Fibroblast of peridontal ligament (primary cell): ENCODE data around the gene CDH23.
A peak's percentile ranks its signal among the peaks of the same experiment; 100 is the strongest.

Experiments
- DNase-seq: peaks from one replicate; pipeline ENCODE4 v3.0.0-alpha.2; 2010; ENCODE audit errors: extremely low read depth

The CDH23 gene

GRCh38 chr10:71815515-71816130 is 418.9 kb downstream of the CDH23 start:
- DNase-seq: no peak

- no peak for DNase-seq
Measured at GRCh38 chr10:71816421-71816851, 419.7 kb downstream of the CDH23 start.

GRCh38 chr10:71816936-71817618 is 420.4 kb downstream of the CDH23 start:
- no peak for DNase-seq

GRCh38 chr10:71817831-71818655 is 421.3 kb downstream of the CDH23 start:
- no peak for DNase-seq

GRCh38 chr10:71818674-71819260 is 422.0 kb downstream of the CDH23 start:
- no peak for DNase-seq

GRCh38 chr10:71819441-71819861 is 422.7 kb downstream of the CDH23 start:
- no peak for DNase-seq

GRCh38 chr10:71819985-71820384 is 423.3 kb downstream of the CDH23 start:
- no peak for DNase-seq

- DNase-seq: no peak
Measured at GRCh38 chr10:71820966-71821365, 424.2 kb downstream of the CDH23 start.

GRCh38 chr10:71821909-71822763 is 425.4 kb downstream of the CDH23 start:
- DNase-seq: peak; percentile 29

- DNase-seq: no peak
Measured at GRCh38 chr10:71823356-71823755, 426.6 kb downstream of the CDH23 start.

- DNase-seq: no peak
Measured at GRCh38 chr10:71824333-71824732, 427.6 kb downstream of the CDH23 start.

GRCh38 chr10:71825217-71825616 is 428.5 kb downstream of the CDH23 start:
- no peak for DNase-seq

GRCh38 chr10:71827852-71828251 is 431.1 kb downstream of the CDH23 start:
- no peak for DNase-seq

- DNase-seq: no peak
Measured at GRCh38 chr10:71828702-71829101, 432.0 kb downstream of the CDH23 start.

- no peak for DNase-seq
Measured at GRCh38 chr10:71829171-71829570, 432.5 kb downstream of the CDH23 start.

GRCh38 chr10:71829896-71830295 is 433.2 kb downstream of the CDH23 start:
- no peak for DNase-seq

- DNase-seq: no peak
Measured at GRCh38 chr10:71830726-71831125, 434.0 kb downstream of the CDH23 start.

- DNase-seq: no peak
Measured at GRCh38 chr10:71831646-71832552, 435.2 kb downstream of the CDH23 start.

- no peak for DNase-seq
Measured at GRCh38 chr10:71832967-71833366, 436.2 kb downstream of the CDH23 start.
